ENCODE data around the gene A1CF. TPM values are rescaled to one million over a fixed set of nuclear protein-coding genes. Genes with fewer than 3 reads are reported as not detected.

A1CF gene, protein sequence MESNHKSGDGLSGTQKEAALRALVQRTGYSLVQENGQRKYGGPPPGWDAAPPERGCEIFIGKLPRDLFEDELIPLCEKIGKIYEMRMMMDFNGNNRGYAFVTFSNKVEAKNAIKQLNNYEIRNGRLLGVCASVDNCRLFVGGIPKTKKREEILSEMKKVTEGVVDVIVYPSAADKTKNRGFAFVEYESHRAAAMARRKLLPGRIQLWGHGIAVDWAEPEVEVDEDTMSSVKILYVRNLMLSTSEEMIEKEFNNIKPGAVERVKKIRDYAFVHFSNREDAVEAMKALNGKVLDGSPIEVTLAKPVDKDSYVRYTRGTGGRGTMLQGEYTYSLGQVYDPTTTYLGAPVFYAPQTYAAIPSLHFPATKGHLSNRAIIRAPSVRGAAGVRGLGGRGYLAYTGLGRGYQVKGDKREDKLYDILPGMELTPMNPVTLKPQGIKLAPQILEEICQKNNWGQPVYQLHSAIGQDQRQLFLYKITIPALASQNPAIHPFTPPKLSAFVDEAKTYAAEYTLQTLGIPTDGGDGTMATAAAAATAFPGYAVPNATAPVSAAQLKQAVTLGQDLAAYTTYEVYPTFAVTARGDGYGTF
- 0.03 TPM for total RNA-seq (2021; ENCODE audit: unreplicated experiment)
- polyA plus RNA-seq (2012; ENCODE audit: insufficient read length), result not detected
- percentile 9 among the genes with signal in this experiment for Bru-seq, nascent RNA
- percentile 11 among the genes with signal in this experiment for BruChase-seq, experiment 1, labeled RNA remaining after a 2-hour chase
- BruChase-seq, experiment 2, labeled RNA remaining after a 6-hour chase, result percentile 10 among the genes with signal in this experiment
- long read RNA-seq, result 0 reads

DNA sequence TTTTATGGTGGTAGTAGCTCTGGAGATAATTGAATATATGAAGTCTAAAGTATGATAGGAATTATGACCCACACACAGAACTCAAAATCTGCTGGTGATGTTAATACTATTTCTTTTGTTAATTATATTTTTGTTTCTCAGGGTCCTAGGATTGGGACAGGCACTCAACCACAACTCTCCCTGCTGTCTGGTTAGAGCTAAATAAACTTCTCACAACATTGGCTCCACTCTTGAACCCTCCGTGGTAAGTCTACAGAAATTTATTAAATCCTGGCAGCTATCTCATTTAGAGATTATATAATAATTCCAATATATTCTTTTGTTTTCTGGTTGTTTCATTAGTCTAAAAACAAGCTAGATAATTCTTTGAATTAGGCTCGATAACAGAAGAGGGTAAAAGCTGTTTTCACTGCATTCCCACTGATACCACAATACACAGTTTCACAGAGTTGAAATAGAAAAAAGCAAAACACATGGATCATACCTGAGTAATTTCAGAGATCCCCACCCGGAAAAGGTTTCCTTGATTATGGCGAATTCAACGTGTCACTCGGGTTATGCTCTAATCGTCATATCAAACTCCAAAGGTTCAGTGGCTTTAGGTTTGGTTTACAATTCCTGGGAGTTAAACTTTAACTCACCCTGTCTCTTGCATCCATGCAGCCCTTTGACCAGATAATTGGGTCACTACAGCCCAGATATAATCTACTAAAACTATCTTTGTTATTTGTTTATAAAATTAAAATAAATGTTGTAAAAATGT is at the start of gene A1CF:
TSS of gene A1CF (minus strand) at position 531 of the 763 bp plus-strand sequence. CDS start 25,687 bp downstream, outside the sequence.
- Histone ChIP-seq H3K9me3 (ENCODE audit: control insufficient read depth, insufficient read depth, low read depth, low read length) (no peaks in the 10 kb centered on the region), H3K4me3 (ENCODE audit: low read depth in 2 of 2, low read length in 2 of 2) (no peak within 1 kb of the TSS), H3K27ac (ENCODE audit: low read length) (no peak within 1 kb of the TSS), H3K4me1 (ENCODE audit: control insufficient read depth, insufficient read depth, low read length) (no peaks in the 10 kb centered on the region), H3K36me3 (ENCODE audit: control insufficient read depth, insufficient read depth, low read length) (no peaks in the 10 kb centered on the region), H3K27me3 (ENCODE audit: control insufficient read depth, insufficient read depth, low read length) (peaks cover 3% of the 10 kb centered on the region; the same call in 1 of the 2 replicates)
- POLR2A ChIA-PET, result no interaction called here
- CTCF ChIA-PET, result no interaction called here
- DNase-seq (ENCODE audit: low read depth, low spot score) (no peak), ATAC-seq (no peak)
- TF ChIP-seq, protein P1, sequence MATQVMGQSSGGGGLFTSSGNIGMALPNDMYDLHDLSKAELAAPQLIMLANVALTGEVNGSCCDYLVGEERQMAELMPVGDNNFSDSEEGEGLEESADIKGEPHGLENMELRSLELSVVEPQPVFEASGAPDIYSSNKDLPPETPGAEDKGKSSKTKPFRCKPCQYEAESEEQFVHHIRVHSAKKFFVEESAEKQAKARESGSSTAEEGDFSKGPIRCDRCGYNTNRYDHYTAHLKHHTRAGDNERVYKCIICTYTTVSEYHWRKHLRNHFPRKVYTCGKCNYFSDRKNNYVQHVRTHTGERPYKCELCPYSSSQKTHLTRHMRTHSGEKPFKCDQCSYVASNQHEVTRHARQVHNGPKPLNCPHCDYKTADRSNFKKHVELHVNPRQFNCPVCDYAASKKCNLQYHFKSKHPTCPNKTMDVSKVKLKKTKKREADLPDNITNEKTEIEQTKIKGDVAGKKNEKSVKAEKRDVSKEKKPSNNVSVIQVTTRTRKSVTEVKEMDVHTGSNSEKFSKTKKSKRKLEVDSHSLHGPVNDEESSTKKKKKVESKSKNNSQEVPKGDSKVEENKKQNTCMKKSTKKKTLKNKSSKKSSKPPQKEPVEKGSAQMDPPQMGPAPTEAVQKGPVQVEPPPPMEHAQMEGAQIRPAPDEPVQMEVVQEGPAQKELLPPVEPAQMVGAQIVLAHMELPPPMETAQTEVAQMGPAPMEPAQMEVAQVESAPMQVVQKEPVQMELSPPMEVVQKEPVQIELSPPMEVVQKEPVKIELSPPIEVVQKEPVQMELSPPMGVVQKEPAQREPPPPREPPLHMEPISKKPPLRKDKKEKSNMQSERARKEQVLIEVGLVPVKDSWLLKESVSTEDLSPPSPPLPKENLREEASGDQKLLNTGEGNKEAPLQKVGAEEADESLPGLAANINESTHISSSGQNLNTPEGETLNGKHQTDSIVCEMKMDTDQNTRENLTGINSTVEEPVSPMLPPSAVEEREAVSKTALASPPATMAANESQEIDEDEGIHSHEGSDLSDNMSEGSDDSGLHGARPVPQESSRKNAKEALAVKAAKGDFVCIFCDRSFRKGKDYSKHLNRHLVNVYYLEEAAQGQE (IDR thresholded peaks at IDR 0.05; ENCODE audit: insufficient read depth in 1 of 2, low read depth in 2 of 2, low read length in 1 of 2), result no peak
- TF ChIP-seq, protein P2, sequence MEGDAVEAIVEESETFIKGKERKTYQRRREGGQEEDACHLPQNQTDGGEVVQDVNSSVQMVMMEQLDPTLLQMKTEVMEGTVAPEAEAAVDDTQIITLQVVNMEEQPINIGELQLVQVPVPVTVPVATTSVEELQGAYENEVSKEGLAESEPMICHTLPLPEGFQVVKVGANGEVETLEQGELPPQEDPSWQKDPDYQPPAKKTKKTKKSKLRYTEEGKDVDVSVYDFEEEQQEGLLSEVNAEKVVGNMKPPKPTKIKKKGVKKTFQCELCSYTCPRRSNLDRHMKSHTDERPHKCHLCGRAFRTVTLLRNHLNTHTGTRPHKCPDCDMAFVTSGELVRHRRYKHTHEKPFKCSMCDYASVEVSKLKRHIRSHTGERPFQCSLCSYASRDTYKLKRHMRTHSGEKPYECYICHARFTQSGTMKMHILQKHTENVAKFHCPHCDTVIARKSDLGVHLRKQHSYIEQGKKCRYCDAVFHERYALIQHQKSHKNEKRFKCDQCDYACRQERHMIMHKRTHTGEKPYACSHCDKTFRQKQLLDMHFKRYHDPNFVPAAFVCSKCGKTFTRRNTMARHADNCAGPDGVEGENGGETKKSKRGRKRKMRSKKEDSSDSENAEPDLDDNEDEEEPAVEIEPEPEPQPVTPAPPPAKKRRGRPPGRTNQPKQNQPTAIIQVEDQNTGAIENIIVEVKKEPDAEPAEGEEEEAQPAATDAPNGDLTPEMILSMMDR (IDR thresholded peaks at IDR 0.05), result no peak
- no peak for TF ChIP-seq SIN3A (IDR thresholded peaks at IDR 0.05; ENCODE audit: borderline replicate concordance, insufficient read depth, low read depth, low read length)
- TF ChIP-seq TCF7L2 (IDR thresholded peaks at IDR 0.05; ENCODE audit: low read depth, low read length), result no peak
- TF ChIP-seq POLR2AphosphoS5 (IDR thresholded peaks at IDR 0.05; ENCODE audit: low read depth, low read length), result no peak
- in situ Hi-C loops (cut with HindIII; ENCODE audit: low pct_unique_long_range_greater_than_20kb, low sequenced_read_pairs), result no loop called here
- intact Hi-C loops (cut with micrococcal nuclease; ENCODE audit: unreplicated experiment), result no loop called here
- no TSS peak for BruUV-seq (replicated peaks)

DNA sequence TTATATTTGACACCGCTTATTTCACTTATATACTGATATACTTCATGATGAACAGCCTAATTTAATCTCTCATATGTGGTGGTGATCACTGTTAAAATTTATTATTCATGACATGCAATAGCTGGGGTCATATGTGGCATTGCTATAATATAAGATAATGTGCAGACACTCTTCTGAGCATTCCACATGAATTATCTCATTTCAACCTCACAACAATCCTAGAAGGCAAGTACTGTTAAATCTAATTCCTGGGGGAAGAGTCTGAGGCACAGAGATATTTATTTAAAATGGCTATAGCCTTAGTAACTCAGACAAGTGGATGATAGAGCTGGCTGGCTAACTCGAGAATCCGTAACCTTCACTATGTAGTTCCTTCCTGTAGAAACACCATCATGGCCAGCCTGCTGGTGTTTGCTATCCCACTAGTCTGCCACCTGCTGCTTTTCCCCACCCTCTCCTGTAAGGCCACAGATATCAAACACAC is 46.6 kb upstream of the A1CF start:
- H3K4me1 ChIP-seq (ENCODE audit: control insufficient read depth, insufficient read depth, low read length), result no peaks in the 10 kb centered on the region
- ATAC-seq (no peak), DNase-seq (ENCODE audit: low read depth, low spot score) (no peak)
- H3K36me3 ChIP-seq (ENCODE audit: control insufficient read depth, insufficient read depth, low read length), result no peaks in the 10 kb centered on the region
- TF ChIP-seq, protein P1 (IDR thresholded peaks at IDR 0.05; ENCODE audit: insufficient read depth in 1 of 2, low read depth in 2 of 2, low read length in 1 of 2), result no peak
- TF ChIP-seq, protein P2 (IDR thresholded peaks at IDR 0.05), result no peak
- TF ChIP-seq TCF7L2 (IDR thresholded peaks at IDR 0.05; ENCODE audit: low read depth, low read length) (no peak), SIN3A (IDR thresholded peaks at IDR 0.05; ENCODE audit: borderline replicate concordance, insufficient read depth, low read depth, low read length) (no peak), POLR2AphosphoS5 (IDR thresholded peaks at IDR 0.05; ENCODE audit: low read depth, low read length) (no peak)
- intact Hi-C loops (cut with micrococcal nuclease; ENCODE audit: unreplicated experiment), result no loop called here
- H3K4me3 ChIP-seq (ENCODE audit: low read depth in 2 of 2, low read length in 2 of 2), result no peak overlapping the region
- H3K27me3 ChIP-seq (ENCODE audit: control insufficient read depth, insufficient read depth, low read length), result no peaks in the 10 kb centered on the region; the same call in 1 of the 2 replicates
- no TSS peak for BruUV-seq (replicated peaks)
- in situ Hi-C loops (cut with HindIII; ENCODE audit: low pct_unique_long_range_greater_than_20kb, low sequenced_read_pairs), result no loop called here
- no peaks in the 10 kb centered on the region for H3K9me3 ChIP-seq (ENCODE audit: control insufficient read depth, insufficient read depth, low read depth, low read length)
- ChIA-PET CTCF (no interaction called here), POLR2A (no interaction called here)
- H3K27ac ChIP-seq (ENCODE audit: low read length), result no peak overlapping the region

All from Panc1 (cell line).